GM21515 (cell line): ENCODE data around the gene KASH5.

ENCODE experiments used
- ATAC-seq: cut with Tn5 transposase; IDR thresholded peaks from one replicate; pipeline ENCODE4 v1.9.1; 2021; ENCODE audit not compliant: unreplicated experiment

Gene KASH5, protein sequence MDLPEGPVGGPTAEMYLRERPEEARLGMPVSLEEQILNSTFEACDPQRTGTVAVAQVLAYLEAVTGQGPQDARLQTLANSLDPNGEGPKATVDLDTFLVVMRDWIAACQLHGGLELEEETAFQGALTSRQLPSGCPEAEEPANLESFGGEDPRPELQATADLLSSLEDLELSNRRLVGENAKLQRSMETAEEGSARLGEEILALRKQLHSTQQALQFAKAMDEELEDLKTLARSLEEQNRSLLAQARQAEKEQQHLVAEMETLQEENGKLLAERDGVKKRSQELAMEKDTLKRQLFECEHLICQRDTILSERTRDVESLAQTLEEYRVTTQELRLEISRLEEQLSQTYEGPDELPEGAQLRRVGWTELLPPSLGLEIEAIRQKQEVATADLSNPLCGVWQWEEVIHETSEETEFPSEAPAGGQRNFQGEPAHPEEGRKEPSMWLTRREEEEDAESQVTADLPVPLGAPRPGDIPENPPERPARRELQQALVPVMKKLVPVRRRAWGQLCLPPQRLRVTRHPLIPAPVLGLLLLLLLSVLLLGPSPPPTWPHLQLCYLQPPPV

DNA sequence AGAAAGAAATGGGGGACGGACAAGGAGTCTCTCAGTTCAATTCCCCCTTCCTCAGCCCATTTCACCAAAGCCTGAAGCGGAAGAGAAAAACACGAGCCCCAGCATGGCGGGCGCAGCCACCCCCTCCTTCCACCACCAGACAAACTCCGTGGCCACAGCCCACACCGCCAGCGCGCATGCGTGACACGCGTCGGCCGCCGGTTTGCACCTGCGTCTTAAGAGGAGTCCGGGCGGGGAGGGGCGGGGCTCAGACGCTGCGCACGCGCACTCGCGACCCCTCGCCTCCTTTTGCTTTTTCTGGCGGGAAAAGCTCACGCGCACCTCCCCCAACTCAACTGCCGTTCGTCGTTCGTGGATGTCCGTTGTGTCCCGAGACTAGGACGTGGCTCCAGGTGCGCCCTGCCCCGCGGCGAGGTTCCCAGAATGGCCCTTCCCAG is at the start of gene KASH5:
Gene KASH5 (plus strand): TSS at position 314 of the 437 bp plus-strand sequence. CDS start 2,635 bp downstream, outside the sequence.
- ATAC-seq, result no peak

DNA sequence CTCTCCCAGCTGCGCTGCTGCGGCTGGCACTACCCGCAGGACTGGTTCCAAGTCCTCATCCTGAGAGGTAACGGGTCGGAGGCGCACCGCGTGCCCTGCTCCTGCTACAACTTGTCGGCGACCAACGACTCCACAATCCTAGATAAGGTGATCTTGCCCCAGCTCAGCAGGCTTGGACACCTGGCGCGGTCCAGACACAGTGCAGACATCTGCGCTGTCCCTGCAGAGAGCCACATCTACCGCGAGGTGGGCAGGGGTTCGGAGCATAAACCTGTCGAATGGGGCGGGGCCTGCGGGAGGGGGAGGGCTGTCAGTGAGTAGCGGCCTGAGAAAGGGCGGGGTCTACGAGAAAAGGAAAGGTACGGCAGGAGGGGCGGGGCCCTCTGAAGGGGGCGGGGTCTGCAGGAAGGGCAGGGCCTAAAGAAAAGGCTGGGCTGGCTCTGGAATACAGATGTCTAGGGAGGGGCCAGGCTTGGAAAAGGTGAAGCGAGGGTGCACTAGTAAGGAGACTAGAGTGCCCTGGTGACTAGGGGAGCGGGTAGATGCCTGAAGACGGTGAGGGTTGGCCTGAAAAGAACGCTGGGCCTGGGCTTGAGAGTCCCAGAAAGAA is 49.3 kb upstream of the KASH5 start:
- ATAC-seq, result no peak

DNA sequence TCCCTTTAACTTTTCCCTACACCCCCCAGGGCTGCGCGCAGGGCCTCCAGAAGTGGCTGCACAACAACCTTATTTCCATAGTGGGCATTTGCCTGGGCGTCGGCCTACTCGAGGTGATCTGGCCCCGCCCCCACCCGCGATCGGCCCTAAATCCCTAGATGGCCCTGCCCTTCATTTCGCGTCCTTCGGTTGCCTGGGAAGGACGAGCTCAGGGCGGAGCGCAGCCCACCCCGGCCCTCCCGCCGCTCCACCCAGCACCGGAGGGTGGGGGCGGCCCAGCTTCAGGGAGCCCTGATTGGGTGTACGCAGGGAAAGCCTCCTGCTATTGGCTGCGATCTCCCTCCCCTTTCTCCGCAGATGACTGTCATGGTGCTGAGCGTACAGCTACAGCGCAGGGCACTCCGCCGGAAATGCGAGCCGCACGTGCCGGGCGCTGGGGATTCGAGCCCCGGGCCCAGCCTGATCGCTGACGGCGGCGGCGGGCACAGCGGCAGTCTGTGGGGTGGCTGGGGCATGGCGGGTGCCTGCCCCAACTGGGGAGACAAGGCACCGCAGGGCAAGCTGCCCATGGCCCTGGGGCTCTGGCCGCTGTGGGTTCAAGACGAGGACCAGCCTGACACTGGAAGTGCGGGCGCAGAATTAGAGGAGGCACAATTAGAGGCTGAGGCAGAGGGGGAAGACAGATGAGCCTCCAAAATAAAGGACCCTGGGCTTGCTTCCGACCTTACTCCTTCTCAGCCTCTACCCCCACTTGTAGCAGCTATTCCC is 48.6 kb upstream of the KASH5 start:
- ATAC-seq, result no peak

DNA sequence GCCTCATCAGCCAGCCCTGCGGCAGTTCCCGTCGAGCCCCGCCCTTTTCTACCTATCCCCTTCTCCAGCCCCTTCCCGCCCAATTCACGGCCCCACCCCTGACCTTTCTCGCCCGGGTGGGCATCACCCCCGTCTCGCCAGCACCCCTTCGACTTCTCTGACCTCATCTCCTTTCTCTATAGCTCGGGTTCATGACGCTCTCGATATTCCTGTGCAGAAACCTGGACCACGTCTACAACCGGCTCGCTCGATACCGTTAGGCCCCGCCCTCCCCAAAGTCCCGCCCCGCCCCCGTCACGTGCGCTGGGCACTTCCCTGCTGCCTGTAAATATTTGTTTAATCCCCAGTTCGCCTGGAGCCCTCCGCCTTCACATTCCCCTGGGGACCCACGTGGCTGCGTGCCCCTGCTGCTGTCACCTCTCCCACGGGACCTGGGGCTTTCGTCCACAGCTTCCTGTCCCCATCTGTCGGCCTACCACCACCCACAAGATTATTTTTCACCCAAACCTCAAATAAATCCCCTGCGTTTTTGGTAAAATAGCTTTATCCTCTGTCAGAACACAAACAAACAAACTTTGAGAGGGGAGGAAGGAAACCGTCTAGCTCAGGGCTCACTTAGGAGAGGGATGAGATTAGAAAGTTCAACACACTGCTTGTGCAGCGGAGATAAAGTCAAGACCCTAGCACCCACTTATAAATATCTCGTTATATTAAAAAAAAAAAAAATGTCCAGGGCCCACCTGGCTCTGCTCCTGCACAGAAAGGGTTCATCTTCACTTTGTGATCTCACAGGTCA is 47.8 kb upstream of the KASH5 start:
- no peak for ATAC-seq

DNA sequence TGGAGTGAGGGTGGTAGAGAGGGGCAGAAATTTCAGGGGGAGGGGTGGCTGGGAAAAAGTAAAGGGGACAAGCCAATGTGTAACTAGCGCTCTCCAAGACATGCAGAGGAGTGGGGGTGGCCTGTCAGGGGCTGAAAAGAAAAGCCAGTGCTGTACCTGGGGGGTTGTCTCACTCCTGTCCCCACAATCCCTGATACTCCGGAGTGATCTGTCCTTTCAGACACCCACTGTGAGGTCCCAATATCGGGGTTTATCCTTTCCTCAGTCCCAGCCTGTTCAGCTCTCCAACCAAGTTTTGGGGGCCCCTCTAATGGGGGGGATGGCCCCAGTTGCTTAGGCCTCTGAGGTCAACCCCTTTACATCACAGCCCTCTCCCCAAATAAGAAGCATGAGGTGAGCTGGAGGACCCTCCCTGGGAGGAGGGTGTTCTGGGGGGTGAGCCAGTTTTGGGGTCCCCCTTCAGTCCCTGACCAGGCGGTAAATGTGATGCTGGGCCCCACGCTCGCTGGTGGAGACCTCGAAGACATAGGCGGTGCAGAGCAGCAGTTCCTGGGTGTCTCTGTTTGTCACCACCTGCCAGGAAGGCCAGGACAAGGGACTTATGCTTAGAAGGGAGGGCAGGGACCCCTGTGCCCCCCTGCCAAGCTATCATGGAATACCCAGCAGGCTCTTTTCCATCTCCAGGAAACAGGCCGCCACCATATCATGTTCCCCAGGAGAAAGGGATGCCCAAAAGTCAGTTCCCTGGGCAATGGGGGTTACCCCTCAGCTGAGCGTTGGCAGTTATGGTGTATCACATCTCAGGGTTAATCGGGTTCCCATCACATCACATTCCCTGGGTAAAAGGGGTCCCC is 47.0 kb upstream of the KASH5 start:
- ATAC-seq, result no peak

DNA sequence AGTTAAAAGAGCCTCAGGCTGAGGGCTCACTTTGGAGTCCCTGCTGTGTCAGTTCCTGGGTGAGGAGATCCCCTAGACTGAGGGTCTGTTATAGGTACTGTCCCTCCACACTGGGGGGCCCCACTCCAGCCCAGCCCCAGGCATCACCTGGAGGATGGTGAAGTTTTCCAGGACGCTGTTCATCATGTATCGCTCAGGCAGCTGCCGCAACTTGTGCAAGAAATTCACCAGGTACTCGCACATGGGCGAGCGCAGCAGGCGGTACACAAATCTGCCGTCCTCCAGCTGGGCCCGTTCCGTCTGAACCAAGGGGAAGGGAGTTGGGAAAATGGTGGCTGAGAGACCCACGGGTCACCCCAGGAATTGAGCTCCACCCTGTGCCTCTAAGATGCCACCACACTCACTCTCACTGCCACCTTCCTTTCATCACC is 45.7 kb upstream of the KASH5 start:
- ATAC-seq, result no peak

DNA sequence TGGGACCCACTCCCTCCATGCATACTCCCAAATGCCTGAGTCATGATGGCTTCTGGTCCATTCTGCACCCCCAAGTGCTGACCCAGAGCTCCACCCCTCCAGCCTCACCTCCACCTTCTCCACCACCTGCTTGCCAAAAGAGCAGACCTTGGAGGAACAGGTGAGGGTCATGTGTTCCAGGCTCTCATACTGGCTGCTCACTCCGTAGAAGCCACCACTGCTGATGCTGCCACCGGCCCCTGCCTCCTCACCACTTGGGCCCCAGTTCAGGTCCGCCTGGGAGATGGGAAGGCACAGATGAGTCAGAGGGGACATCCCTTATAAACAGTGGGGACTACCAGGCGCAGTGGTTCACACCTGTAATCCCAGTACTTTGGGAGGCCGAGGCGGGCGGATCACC is 44.9 kb upstream of the KASH5 start:
- ATAC-seq, result no peak

DNA sequence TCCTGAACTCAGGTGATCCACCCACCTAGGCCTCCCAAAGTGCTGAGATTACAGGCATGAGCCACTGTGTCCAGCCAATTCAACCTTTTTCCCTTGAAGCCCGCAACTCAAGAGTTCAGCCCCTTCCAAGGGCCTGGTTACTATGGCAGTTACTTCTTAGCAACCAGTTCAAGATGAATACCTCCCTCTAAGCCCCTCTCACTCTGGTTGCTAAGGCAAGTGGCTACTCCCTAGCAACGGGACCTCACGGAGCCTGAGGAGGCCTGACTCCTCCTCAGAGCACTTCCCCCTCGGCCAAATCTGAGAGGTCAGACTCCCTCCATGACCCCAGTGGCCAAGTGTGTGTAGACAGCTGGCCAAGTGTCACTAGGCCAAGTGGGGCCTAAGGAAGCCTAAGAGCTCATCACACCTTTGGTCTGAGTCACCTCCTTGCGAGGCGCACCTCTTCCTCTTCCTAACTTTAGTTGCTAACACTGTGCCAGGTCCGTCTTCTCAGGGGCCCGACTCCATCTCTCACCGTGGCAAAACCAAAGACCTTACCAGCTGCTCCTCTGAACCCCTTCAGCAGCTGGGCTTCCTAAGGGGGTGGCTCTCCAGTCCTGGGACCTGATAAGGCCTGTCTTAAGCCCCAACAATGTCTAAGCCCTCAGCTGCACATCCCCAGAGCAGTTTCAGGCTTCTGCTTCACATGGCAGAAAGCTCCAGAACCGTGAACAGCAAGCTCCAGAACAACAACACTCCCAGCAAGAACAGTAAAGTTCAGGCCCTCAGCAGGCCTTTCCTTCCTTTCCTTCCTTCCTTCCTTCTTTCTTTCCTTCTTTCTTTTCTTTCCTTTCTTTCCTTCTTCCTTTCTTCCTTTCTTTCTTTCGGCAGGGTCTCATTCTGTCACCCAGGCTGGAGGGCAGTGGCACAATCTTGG is 43.3 kb upstream of the KASH5 start:
- no peak for ATAC-seq

DNA sequence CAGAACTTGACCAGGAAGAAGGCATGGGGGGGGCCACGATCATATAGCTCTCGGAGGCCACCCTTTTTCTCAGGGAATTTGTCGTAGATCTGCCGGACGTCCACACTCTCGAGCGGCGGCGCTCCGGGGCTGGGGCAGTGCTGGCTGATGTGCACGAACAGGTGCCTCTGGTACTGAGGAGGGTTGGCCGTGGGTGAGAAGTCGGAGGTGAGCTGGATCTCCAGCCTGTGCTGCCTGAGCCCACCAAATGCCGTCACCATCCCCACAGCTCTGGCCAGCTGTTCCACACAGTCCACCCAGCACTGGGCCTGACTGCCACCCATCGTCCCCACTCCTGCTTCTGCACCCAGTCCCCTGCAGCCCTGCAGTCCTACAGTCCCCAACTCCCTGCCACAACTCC is 40.9 kb upstream of the KASH5 start:
- no peak for ATAC-seq

DNA sequence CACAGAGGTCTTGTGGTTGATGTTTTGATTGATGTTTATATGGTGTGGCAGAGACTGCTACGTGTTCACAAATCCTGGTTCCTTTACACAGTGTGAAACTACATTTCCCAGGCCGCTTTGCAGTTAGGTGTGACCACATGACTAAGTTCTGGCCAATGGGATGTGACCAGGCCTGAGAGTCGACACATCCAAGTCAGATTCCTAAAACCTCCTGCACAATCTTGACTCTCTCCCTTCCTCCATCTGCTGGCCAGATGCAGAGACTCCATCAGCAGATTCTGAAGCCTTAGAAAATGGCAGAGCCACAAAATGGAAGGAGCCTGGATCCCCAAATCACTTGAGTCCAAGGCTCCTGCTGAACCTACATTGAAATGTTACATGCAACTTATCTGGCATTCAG is 40.2 kb upstream of the KASH5 start:
- ATAC-seq, result no peak

DNA sequence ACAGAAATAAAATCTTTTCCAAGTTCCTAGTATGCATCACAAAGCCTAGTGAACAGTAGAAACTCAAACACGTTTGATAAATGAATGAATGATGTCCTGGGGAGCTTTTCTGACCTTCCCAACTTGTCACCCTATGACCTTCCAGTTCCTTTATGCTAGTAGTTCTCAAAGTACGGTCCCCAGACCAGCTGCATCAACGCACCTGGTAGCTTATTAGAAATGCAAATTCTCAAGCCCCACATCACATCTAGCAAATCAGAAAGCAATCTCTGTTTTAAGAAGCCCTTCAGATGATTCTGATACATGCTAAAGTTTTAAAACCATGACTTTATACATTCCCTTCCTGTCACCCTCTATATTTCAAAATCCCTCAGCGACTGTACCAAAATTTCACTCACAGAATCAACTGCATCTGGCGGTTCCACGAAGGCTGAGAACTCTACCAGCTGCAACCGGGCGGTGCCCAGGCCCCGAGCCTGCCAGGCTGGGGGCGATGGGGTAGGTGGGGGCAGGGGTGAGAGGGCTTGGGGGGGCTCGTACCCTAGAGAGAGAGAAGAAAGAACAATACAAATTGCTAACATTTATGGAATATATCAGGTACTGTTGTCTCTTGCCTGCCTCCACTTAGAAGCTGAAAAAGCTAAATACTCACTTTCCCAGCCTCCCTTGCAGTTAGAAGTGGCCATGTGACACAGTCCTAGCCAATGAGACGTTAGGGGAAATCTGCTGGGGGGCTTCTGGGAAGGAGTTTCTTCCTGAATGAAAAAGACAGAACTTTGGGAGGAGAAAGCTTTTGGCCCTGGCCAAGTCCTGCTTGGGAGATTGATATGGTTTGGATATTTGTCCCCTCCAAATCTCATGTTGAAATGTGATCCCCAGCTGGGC is 39.5 kb upstream of the KASH5 start:
- no peak for ATAC-seq

DNA sequence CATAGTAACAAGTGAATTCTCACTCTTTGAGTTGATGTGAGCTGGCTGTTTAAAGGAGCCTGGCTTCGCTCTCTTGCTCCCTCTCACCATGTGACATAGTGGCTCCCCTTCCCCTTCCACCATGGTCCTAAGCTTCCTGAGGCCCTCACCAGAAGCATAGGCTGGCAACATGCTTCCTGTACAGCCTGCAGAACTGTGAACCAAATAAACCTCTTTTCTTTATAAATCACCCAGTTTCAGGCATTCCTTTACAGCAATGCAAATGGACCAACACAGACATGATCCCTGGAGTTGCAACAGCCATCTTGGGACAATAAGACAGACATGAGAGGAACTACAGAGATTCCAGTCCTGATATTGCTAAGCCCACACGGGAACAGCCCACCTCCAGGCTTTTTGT is 38.5 kb upstream of the KASH5 start:
- ATAC-seq, result no peak

DNA sequence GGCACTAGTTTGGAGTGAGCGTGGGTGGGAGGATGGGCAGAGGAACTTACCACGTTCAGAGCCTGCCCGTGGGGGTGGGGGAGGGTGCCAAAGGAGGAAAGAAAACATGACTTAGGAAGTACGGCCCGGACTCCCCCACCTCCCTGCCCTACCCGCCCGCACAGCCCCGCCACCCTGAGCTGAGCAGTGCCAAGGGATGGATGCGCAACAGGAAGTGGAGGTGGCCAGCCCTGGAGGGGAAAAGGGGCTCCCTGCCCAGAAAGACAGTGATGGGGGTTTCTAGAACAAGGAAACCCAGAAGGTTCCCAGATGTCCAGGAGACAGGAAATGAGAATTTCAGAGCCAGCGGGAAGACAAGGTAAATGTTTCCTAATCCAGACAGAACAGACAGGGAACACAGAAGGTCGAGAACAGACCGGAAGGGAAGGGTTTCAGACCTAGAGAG is 32.1 kb upstream of the KASH5 start:
- no peak for ATAC-seq

DNA sequence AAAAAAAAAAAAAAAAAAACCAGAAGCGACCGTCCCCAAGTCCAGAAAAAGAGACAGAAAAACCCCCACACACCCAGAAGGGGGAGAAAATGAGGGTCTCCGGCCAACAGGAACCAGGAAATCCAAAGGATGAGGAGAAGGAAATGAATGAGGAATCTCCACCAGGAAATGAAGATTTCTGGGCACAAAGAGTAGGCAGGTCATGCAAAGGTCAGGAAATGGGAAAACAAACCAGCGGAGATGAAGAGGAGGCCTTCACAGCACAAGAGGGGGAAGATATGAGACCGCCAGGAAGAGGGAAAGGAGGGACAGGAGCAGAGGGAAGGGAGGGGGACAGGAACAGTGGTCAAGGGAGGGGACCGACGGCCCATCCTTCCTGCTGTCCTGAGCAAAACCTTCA is 31.7 kb upstream of the KASH5 start:
- ATAC-seq, result no peak

DNA sequence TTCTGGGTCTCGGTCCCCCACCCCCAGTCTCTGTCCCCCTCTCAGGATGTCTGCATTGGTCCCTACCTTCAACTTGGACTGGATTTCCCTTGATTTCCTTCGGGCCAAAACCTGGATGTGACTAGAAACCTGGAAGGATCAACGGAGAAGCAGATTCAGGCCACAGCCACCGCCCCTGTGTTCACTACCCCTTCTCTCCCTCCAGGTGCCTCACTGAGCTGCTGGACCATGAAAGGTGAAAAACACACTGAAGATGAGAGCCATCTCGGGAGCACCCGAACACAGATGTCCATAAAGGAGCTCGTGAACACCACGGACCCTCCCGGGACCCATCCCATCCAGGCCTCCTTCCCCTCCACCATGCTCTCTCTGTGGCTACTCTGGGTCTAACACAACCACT is 30.9 kb upstream of the KASH5 start:
- ATAC-seq, result no peak

DNA sequence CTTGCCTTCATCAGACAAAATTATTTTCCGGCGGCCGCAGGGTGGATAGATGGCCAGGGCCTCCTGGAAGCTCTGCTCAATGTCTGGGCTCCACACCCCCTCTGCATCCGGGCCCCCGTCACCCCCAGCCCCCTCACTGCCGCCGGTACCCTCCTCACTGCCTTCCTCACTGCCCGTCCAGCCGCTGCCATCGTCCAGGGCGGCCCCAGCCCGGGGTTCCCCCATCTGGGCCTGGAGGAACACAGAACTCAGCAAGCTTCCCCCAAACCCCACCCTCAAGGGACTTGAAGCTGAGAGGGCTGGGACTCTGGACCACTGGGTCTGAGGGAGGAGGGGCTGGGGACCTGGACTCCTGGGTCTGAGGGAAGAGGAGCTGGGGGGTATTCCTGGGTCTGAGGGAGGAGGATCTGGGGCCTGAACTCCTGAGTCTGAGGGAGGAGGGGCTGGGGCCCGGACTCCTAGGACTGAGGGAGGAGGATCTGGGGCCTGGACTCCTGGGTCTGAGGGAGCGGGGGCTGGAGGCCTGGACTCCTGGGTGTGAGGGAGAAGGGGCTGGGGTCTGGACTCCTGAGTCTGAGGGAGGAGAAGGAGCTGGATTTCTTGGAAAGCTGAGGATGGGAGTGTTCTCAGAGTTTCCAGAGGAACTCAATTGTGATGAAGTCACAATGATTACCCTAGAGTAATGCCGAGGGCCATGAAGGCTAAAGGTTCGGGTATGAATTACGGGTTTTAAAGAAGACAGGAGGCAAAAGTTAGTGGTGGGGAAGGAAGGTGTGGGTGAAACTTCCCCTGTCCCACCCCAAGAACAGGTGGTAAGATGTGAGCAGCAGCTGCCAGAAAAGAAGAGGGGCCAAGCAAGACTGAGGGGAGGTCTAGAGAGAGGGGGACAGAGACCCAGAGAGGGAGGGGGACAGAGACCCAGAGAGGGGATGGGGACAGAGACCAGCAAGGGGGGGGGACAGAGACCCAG is 27.9 kb upstream of the KASH5 start:
- ATAC-seq, result no peak
